ENCODE results near the gene LTC4S.

DNA sequence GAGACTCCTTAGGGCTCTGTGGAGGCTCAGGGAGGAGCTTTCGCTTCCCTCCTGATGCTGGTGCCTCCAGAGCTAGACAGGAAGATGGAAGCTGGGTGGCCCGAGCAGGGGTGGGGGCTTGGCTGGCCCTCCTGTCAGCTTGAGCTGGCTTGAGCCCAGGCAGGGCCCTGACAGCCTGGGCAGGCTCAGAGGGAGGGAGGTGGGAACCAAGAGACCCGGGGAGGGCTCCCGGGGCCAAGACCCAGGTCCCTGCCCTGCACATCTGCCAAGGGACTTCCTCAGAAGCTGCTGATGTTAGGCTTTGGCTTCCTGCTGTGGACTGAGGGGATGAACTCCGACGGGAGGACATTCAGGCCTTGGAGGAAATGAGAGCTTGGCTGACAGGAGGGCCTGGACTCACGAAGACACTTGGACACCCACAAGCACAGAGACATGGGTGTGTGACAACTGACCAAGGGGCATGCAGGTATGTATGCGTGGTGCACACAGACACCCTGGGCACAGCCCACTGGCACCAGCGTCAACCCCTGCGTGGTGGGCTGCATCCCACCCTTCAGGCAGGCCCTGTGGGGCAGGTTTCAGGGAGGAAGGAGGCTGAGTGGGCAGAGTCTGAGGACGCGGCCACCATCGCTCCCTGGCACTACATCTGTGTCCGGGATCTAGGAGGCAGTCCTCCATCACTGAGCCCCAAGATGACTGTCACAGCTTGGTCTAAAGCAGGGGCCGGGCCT, 1.7 kb upstream of the LTC4S start:
- TF ChIP-seq, protein P1, sequence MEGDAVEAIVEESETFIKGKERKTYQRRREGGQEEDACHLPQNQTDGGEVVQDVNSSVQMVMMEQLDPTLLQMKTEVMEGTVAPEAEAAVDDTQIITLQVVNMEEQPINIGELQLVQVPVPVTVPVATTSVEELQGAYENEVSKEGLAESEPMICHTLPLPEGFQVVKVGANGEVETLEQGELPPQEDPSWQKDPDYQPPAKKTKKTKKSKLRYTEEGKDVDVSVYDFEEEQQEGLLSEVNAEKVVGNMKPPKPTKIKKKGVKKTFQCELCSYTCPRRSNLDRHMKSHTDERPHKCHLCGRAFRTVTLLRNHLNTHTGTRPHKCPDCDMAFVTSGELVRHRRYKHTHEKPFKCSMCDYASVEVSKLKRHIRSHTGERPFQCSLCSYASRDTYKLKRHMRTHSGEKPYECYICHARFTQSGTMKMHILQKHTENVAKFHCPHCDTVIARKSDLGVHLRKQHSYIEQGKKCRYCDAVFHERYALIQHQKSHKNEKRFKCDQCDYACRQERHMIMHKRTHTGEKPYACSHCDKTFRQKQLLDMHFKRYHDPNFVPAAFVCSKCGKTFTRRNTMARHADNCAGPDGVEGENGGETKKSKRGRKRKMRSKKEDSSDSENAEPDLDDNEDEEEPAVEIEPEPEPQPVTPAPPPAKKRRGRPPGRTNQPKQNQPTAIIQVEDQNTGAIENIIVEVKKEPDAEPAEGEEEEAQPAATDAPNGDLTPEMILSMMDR (IDR thresholded peaks at IDR 0.05; ENCODE audit: low read depth, low read length) = no peak
- TF ChIP-seq, protein P2, sequence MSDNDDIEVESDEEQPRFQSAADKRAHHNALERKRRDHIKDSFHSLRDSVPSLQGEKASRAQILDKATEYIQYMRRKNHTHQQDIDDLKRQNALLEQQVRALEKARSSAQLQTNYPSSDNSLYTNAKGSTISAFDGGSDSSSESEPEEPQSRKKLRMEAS (IDR thresholded peaks at IDR 0.05; ENCODE audit: low read depth, low read length) = no peak
- TF ChIP-seq POLR2A (IDR thresholded peaks at IDR 0.05; ENCODE audit: extremely low read depth, insufficient read length) (no peak), MYC (IDR thresholded peaks at IDR 0.05; ENCODE audit: low read depth, low read length) (no peak)
